Duodenal mucosa (tissue), 2 donors: Measurements from ENCODE around the gene SPATA32.

Experiments used
- H3K27ac ChIP-seq: one replicate; pipeline ENCODE4 v1.7.0; 2013; ENCODE audit warnings: low read depth, low read length
- H3K27me3 ChIP-seq, 2 donors: one replicate each; pipeline ENCODE4 v1.7.0; 2013; ENCODE audit warnings: low read length in 2 of 2, control low read depth in 1 of 2; ENCODE audit not compliant: insufficient read depth in 2 of 2, control insufficient read depth in 1 of 2
- H3K36me3 ChIP-seq, 2 donors: one replicate each; pipeline ENCODE4 v1.7.0; 2013; ENCODE audit warnings: low read length in 2 of 2, control low read depth in 1 of 2; ENCODE audit not compliant: insufficient read depth in 2 of 2, control insufficient read depth in 1 of 2
- H3K4me1 ChIP-seq, 2 donors: one replicate each; pipeline ENCODE4 v1.7.0; 2013; ENCODE audit warnings: low read length in 2 of 2, control low read depth in 1 of 2; ENCODE audit not compliant: insufficient read depth in 2 of 2, control insufficient read depth in 1 of 2
- H3K4me3 ChIP-seq, 2 donors: one replicate each; pipeline ENCODE4 v1.7.0; 2013; ENCODE audit warnings: low read length in 2 of 2, low read depth in 1 of 2
- H3K9ac ChIP-seq, 2 donors: one replicate each; pipeline ENCODE4 v1.7.0; 2013; ENCODE audit warnings: low read length in 2 of 2, low read depth in 1 of 2
- H3K9me3 ChIP-seq, 2 donors: one replicate each; pipeline ENCODE4 v1.7.0; 2013; ENCODE audit warnings: low read length in 2 of 2, control low read depth in 1 of 2; ENCODE audit not compliant: control insufficient read depth in 1 of 2

The SPATA32 gene

GRCh38 chr17:45218895-45219661 lies 42.8 kb downstream of the SPATA32 start:
- Histone ChIP-seq H3K27me3 (peaks cover 2 to 4% of the 10 kb centered on the region in 2 donors), H3K9me3 (no peaks in the 10 kb centered on the region), H3K36me3 (no peaks in the 10 kb centered on the region), H3K9ac (no peak overlapping the region), H3K4me1 (peaks cover 0 to 16% of the 10 kb centered on the region in 2 donors), H3K4me3 (no peak overlapping the region), H3K27ac (no peak overlapping the region)
